Activated CD8-positive, alpha-beta memory T cell treated with anti-CD3 and anti-CD28 coated beads, Interleukin-2, amount 50 U/mL, for 24 hours (primary cell): ENCODE results near the gene PSTPIP2.
"Not testable (repeated sequence)": the region's sequence is repeated elsewhere in the genome, so short reads cannot be mapped to it uniquely, and the experiment has no call there.

Experiments used
- DNase-seq: peaks from one replicate; pipeline ENCODE4 v3.0.0-alpha.2; 2020; ENCODE audit errors: extremely low read depth

Gene PSTPIP2

DNA sequence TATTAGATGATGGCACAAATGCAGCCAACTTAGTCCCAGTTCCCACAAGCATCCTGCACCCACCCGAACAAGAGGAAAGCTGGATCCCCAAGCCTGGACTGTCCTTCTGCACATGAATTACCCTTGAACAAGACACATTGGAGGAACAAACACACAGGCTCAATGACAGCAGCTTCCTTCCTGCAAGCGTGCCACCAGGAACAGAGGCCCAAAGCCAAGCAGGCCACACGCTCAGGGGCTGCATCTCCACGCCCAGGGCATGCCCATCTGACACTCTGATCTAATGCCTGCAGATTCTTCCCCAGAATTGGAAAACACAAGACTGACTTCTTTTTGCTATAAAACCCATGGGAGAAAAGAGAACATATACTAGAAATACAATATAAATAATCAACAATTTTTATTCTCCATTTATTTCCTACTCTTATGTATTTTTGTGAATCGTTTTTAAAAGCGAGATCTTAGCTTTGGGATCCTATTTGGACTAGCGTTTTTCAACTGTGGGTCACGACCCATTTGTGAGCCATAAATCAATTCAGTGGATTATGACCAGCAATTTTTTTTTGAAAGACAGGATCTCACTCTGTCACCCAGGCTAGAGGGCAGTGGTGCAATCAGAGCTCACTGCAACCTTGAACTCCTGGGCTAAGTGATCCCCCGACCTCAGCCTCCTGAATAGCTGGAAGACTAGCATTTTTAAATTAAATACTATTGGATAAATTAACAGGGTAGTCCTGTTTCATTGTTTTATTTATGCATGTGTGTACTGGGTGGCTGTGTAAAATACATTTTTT, 34.4 kb downstream of the PSTPIP2 start:
- no peak for DNase-seq

DNA sequence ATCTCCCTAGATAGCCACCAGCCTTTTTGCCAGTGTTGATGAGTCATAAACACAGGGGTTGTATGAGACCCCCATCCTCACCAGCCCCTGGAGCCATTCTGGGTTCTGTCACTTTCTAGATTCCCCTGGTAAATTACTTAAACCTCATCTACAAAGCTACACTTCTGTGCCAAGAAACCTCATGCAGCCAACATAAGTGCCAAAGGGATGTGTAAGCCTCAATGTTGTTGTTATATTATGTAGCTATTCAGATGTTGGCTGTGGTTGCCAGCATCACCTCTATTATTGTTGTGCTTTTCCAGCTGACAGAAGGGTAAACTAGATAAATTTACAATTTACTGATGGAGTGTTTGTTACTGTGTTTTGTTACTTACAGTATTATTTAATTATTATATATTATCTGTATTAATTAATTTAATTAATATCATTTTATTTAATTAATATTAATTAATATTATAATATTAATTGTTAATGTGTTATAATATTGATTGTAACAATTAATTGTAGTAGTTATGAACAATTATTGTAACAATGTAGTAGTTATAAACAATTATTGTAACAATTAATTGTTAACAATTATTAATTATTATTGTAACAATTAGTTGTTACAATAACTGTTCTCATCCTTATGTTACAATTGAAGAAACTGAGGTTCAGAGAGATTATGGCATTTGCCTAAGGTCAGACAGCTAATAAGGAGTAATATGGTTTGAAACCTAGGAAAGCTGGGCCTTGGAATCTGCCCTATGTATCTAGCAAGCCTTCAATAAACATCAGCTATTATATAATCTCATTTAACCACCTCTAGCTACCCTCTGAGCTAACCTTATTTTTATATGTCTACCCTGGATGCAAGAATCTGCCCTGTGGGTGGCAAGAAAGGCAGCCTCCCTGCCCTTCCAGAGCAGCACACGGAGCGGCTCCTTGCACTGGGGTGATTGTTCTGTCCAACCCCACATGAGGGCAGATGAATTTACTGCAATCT, 36.1 kb downstream of the PSTPIP2 start:
- no peak for DNase-seq

DNA sequence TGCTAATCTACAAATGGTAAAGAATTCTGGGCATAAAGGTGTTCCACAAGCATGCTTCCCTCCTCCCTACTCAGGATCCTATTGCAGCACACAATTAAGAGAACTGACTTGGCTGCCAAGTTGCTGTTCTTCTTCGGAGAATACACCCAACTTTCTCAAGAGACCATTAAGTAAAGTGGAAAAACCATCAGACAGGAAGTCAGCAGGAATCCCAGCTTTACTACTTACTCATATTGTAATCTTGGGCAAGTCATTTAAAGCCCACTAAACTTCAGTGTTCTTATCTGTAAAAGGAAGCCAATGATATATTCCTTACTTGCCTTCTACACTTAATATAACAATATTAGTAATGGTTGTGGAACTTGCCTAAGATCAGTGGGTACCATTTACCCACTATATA, 37.8 kb downstream of the PSTPIP2 start:
- DNase-seq: no peak

DNA sequence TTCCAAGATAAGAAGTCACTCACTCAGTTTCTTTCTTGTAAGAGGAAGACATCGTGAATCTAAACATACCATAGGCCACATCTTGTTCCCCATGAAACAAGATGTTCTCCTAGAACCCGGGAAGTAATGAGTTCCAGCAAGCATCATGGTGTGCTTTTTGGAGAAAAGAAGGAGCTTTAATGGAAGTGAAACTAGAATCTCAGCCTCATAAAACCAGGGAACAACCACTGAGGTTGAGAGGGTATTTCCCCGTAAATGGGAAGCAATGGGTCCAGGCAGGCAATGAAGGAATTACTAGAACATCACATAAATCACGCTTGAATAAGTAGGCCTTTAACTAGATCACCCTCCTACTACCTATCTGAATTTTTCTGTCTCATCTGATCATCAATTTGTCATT, 40.3 kb downstream of the PSTPIP2 start:
- no peak for DNase-seq

DNA sequence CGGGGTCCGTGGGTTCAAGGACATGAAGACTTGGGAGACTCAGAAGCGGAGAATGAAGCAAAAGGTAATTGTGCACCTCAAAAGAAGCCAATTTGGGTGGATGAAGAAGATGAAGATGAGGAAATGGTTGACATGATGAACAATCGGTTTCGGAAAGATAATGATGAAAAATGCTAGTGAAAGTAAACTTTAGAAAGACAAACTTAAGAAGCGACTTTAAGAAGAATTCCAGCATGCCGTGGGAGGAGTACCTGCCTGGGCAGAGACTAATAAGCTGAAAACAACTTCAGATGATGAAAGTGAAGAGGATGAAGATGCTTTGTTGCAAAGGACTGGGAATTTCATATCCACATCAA, 43.5 kb downstream of the PSTPIP2 start:
- DNase-seq: no peak

DNA sequence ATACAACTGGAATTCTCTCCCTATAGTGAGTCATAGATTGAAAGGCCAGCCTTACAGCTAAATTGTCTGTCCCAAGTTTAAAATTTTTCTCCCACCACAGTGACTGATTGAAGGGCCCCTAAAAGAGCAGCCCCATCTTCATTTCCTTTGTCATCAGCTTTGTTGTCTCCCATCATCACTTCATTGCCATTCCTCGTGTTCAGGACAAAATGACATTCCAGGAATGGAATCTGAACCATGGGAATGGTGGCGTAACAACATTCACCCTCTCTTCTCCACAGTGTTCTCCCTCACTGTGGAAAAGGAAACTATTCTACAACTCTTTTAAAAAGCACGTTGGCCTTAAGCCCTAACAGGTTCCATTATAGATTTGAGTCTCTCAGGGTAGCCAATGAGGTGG, 52.1 kb downstream of the PSTPIP2 start:
- DNase-seq: no peak

DNA sequence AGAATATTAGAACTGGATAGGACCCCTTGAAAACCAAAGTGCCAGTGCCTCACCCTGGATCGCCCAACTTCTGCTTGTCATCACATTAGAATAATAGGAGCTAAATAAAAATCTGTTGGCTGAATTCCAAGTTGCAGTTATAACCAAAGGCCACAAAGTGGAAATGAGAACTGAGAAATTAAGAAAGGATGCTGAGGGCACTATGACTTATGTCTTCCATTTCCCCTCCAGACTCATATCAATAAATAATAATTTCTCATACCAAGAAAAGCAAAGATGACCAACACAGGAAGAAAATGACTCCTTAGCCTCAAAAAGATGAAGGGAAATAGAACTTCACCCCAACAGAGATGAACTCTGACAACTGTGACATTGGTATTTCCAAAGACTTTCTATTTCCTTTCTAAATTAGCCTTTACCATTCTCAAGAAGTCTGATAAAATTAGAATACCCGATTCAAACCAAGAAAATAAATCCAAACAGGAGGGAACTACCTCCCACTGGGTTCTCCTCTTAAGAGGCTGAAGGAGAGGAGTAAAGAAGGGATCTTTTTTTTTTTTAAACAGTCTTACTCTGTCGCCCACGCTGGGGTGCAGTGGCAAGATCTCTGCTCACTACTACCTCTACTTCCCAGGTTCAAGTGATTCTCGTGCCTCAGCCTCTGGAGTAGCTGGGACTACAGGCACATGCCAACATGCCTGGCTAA, 58.4 kb downstream of the PSTPIP2 start:
- DNase-seq: no peak

GRCh38 chr18:46010676-46011075, 61.4 kb downstream of the PSTPIP2 start:
- no peak for DNase-seq

DNA sequence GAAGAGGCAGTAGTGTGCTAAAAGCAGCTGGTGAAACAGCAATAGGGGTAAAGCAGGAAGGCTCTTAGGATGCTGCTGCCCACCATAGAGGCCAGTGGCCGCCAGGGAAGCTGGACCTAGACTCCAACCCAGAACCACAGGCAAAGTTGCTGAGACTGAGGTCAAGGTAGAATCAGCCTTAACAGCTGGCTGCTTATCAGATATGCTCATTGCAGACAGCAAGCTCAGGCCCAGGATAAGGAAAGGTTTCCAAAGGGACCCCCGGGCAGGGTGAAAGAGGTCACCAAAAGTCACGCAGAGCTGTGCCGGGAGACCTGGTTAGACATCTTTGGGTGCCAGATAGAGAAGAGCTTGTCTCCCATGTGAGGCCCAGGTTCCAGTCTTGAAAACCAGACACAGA, 62.0 kb downstream of the PSTPIP2 start:
- DNase-seq: no peak

DNA sequence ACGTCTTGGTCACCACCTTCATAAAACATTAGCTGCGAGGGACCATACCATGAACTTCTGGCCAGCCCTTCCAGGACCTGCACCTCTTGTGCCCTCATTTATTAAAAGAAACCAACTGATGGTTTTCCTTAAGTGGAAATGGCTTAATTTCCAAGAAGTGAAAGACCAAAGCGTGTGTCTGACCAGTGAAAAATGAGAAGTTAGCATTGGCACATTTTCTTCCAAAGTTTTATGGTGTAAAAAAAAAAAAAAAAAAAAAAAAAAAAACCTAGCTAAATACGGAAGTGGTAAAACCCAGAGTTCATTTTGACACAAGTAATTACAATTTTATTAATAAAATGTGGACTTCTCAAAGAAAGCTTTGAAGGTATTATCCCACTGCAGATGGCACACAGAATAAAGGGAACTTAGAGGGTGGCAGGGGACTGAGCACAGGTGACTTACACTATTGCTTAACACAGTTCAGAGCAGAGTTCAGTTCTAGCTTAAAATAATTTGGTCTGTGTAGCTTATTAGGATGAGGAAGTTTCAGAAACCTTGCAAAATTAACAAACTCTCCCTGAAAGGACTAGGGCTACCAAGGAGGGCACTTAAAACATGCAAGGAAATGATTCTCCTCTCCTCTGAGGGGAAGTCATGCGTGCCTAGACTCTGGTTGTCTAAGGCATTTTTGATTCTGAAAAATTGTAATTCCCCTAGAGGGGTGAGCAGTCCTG, 62.8 kb downstream of the PSTPIP2 start:
- no peak for DNase-seq

DNA sequence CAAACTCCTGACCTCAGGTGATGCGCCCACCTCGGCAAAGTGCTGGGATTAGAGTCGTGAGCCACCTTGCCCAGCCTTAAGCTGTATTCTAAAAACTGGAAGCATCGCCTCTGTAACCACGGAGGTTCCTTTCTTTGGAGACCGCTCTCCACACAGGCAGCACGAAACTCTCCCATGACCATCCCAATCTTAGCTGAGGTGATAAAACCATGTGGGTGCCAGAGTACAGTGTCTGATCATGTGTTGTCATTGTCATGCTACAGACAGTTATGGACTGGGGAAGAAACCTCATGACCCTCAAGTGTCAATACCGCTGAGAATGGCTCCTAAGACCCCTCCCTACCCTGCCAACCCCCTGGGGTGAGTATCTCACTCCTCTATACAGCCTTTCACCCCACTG, 63.5 kb downstream of the PSTPIP2 start:
- DNase-seq: no peak

DNA sequence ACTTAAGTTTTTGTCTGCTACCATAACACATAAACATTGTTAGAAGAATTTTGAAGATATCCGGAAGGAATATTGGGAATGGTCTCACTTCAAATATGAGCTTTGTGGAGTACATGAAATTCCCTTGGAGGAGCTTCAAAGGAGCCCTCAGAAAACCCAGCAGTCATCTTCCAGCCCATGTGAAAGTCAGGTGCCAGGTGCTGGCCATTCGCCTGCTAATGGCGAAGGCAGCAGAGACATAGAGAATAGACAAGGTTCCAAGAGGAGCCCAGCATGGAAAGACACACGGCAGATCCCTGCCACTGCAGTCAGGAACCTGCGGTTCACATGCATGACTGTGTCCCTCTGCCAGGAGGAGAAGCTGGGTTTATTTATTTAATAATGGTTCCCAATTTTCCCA, 64.9 kb downstream of the PSTPIP2 start:
- no peak for DNase-seq

DNA sequence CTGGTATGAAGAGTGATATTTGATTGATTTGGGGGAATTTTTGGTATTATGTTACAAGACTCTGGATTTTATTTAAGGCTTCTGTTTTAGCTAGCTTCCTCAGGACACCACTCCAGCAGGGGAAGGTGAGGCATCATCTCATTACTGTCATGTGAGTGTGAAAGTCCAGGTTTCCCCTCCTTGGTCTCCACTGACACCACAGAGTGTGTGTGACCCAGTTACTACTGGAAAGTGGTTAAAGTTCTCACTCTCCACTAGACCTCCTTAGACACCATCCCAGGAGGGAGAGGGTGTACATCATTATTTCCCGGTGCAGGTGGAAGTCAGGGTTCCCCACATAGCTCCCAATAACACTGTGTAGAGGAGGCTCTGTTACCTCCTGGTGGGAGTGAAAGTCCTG, 69.1 kb downstream of the PSTPIP2 start:
- DNase-seq: no peak

- no peak for DNase-seq
Measured at GRCh38 chr18:46001892-46002291, 70.2 kb downstream of the PSTPIP2 start.

GRCh38 chr18:46001074-46001473, 71.0 kb downstream of the PSTPIP2 start:
- no peak for DNase-seq

GRCh38 chr18:45999536-45999935, 72.5 kb downstream of the PSTPIP2 start:
- no peak for DNase-seq

DNA sequence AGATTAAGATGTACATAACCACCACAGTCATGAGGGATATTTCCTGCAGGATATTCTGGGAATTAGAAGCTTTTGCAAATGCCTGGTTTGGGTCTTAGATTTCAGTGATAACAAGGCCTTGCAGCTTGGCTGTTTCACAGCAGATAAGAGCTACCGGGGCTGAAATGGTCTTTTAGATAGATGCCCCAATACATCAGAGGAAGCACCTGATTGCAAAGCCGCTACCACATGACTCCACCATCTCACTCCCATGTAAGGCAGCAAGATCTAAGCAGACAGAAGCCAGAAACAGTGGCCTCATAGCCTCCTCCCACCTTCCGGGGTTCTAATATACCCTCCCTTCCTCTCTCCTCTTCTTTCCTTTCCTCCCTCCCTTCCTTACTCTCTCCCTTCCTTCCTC, 73.8 kb downstream of the PSTPIP2 start:
- DNase-seq: no peak

GRCh38 chr18:45997700-45998151, 74.3 kb downstream of the PSTPIP2 start:
- DNase-seq: no peak

- no peak for DNase-seq
Measured at GRCh38 chr18:45995461-45995860, 76.6 kb downstream of the PSTPIP2 start.

GRCh38 chr18:45993438-45993837, 78.6 kb downstream of the PSTPIP2 start:
- DNase-seq: no peak

GRCh38 chr18:45992527-45992926, 79.5 kb downstream of the PSTPIP2 start:
- DNase-seq: not testable (repeated sequence)

- no peak for DNase-seq
Measured at GRCh38 chr18:45991788-45992187, 80.3 kb downstream of the PSTPIP2 start.
